A549 (cell line): ENCODE data around the gene SUPT3H. TPM values are rescaled to one million over a fixed set of nuclear protein-coding genes. Genes with fewer than 3 reads are reported as not detected.
"Not testable (repeated sequence)": the region's sequence is repeated elsewhere in the genome, so short reads cannot be mapped to it uniquely, and the experiment has no call there.

Source experiments
- ATAC-seq, 2 experiments: fragments of 200-7000 bp in 1 of 2; fragments of >200 bp in 1 of 2; cut with Nextera tagmentation in 1 of 2; cut with Tn5 transposase in 1 of 2; 3 replicates each; pipeline versions ENCODE4 v1.8.0 to v1.9.1; 2018 to 2020; ENCODE audit warnings: mild to moderate bottlenecking in 1 of 2, moderate library complexity in 1 of 2
- CTCF ChIA-PET: fragments of 300-600 bp; sonication (Branson Sonifier 250); formaldehyde crosslinking; extraction: SDS; loops from one replicate; lab custom pipeline; 2021; ENCODE audit warnings: antibody characterized with exemption, inconsistent platforms; lab: Yijun Ruan, JAX
- POLR2A ChIA-PET: fragments of 350-600 bp; formaldehyde crosslinking; extraction: SDS; loops from one replicate; lab custom pipeline; 2021; ENCODE audit warnings: antibody characterized with exemption, inconsistent platforms; lab: Yijun Ruan, JAX
- DNase-seq, 2 experiments: peaks; one replicate each; pipeline versions ENCODE4 v3.0.0 to v3.0.0-alpha.2; 2011 to 2016; ENCODE audit warnings: low read depth in 1 of 2, low spot score in 1 of 2
- FAIRE-seq: peaks from 2 replicates; lab custom pipeline; 2011; peaks lifted over from hg19 to GRCh38; lab: Jason Lieb, UNC
- H3K27ac ChIP-seq, 2 experiments: fragments of >200 bp; sonication (Bioruptor Twin); formaldehyde crosslinking; 3 replicates each; pipeline ENCODE4 v1.5.1; 2016 to 2017
- H3K4me1 ChIP-seq: fragments of >200 bp; sonication (Bioruptor Twin); formaldehyde crosslinking; 3 replicates; pipeline ENCODE4 v1.6.1; 2016
- H3K4me2 ChIP-seq: fragments of >200 bp; sonication (Bioruptor Twin); formaldehyde crosslinking; 3 replicates; pipeline ENCODE4 v1.6.1; 2016
- H3K4me3 ChIP-seq: fragments of >200 bp; sonication (Bioruptor Twin); formaldehyde crosslinking; 3 replicates; pipeline ENCODE4 v1.5.1; 2016
- H3K9me3 ChIP-seq: fragments of >200 bp; sonication (Bioruptor Twin); formaldehyde crosslinking; 3 replicates; pipeline ENCODE4 v1.6.1; 2016
- CBX2 ChIP-seq: fragments of 200-600 bp; sonication (generic); IDR thresholded peaks from 2 replicates; pipeline ENCODE4 v1.6.1; 2016; ENCODE audit warnings: low read depth, mild to moderate bottlenecking, borderline replicate concordance
- FOSL2 ChIP-seq, 2 experiments: fragments of 450-650 bp in 1 of 2; fragments of >200 bp in 1 of 2; sonication (Bioruptor Twin) in 1 of 2; formaldehyde crosslinking; IDR thresholded peaks; 2 replicates each; pipeline versions ENCODE4 v1.5.0 to v1.6.1; 2016 to 2020; ENCODE audit warnings: mild to moderate bottlenecking in 1 of 2, moderate library complexity in 1 of 2
- HDAC2 ChIP-seq: fragments of 200-600 bp; sonication (generic); IDR thresholded peaks from 2 replicates; pipeline ENCODE4 v1.6.1; 2016
- HOXA7 ChIP-seq: fragments of 250-450 bp; sonication (Bioruptor Pico); IDR thresholded peaks from 2 replicates; pipeline ENCODE4 v1.5.0; 2020; ENCODE audit warnings: mild to moderate bottlenecking, moderate library complexity
- JUNB ChIP-seq: fragments of >200 bp; sonication (Bioruptor Twin); formaldehyde crosslinking; IDR thresholded peaks from 2 replicates; pipeline ENCODE4 v1.6.1; 2016
- KDM1A ChIP-seq: fragments of 200-600 bp; sonication (generic); IDR thresholded peaks from 2 replicates; pipeline ENCODE4 v1.6.1; 2016; ENCODE audit warnings: low read depth, mild to moderate bottlenecking
- MAX ChIP-seq: IDR thresholded peaks from 2 replicates; pipeline ENCODE4 v1.6.1; 2012
- MYC ChIP-seq: IDR thresholded peaks from 2 replicates; pipeline ENCODE4 v1.6.1; 2012; ENCODE audit warnings: mild to moderate bottlenecking, inconsistent platforms, low read length, improper control_type of control experiment, borderline replicate concordance
- PBX3 ChIP-seq: IDR thresholded peaks from 2 replicates; pipeline ENCODE4 v1.6.1; 2012
- POLR2A ChIP-seq: IDR thresholded peaks from 2 replicates; pipeline ENCODE4 v1.6.1; 2012; ENCODE audit warnings: mild to moderate bottlenecking, low read length
- RCOR1 ChIP-seq: fragments of 150-350 bp; IDR thresholded peaks from 2 replicates; pipeline ENCODE4 v1.6.1; 2014; ENCODE audit warnings: antibody characterized with exemption, low read length, low read depth
- RNF2 ChIP-seq: fragments of 200-600 bp; sonication (generic); IDR thresholded peaks from 2 replicates; pipeline ENCODE4 v1.6.1; 2016; ENCODE audit warnings: low read depth, mild to moderate bottlenecking, antibody characterized with exemption, moderate library complexity, borderline replicate concordance
- SMC3 ChIP-seq: fragments of >200 bp; sonication (Bioruptor Twin); formaldehyde crosslinking; IDR thresholded peaks from 3 replicates; pipeline ENCODE4 v1.6.1; 2018; ENCODE audit warnings: inconsistent platforms
- SREBF2 ChIP-seq: fragments of 450-650 bp; IDR thresholded peaks from 2 replicates; pipeline ENCODE4 v1.6.1; 2014; ENCODE audit warnings: mild to moderate bottlenecking, moderate library complexity
- TP53 ChIP-seq: fragments of 250-450 bp; sonication (Bioruptor Pico); IDR thresholded peaks from 2 replicates; pipeline ENCODE4 v1.5.0; 2021; ENCODE audit warnings: mild to moderate bottlenecking, moderate library complexity
- ZFP36 ChIP-seq: fragments of 450-650 bp; IDR thresholded peaks from 2 replicates; pipeline ENCODE4 v1.6.1; 2014; ENCODE audit warnings: borderline replicate concordance; ENCODE audit not compliant: partially characterized antibody
- ZNF302 ChIP-seq: fragments of 250-450 bp; sonication (Bioruptor Pico); IDR thresholded peaks from 2 replicates; pipeline ENCODE4 v1.9.0; 2021; ENCODE audit warnings: inconsistent platforms, mild to moderate bottlenecking, moderate library complexity
- WGBS: methylation state at CpG from one replicate; pipeline ENCODE4 v1.1.6; 2017; ENCODE audit errors: missing lambda C conversion rate; 5-methylcytosine and 5-hydroxymethylcytosine counted together
- polyA plus RNA-seq, 4 experiments: library from polyadenylated mRNA; depleted of rRNA in 3 of 4; stranded (reverse); fragments of >200 nt; fragmentation: RNase III in 1 of 4; extraction: RNeasy Plus Mini Kit Qiagen cat#74134 plus additional on column Dnase treatment in 1 of 4; gene quantifications; 2 replicates in 3 of 4; 3 replicates in 1 of 4; pipeline ENCODE4 v1.2.3, GENCODE V29; 2011 to 2017

The SUPT3H gene
- polyA plus RNA-seq, 2 of the 4 experiments (the other 2 are of a cell fraction) = 4.3 to 6.2 TPM

- Histone ChIP-seq H3K4me1 (0 out of 3 replicates have a peak, but pooled peaks cover 5% of the 10 kb centered on the region), H3K4me2 (no peak overlapping the region), H3K4me3 (no peak overlapping the region), H3K27ac (no peak overlapping the region), H3K9me3 (no peaks in the 10 kb centered on the region)
- no peak for ATAC-seq
- no peak for TF ChIP-seq SREBF2
- TF ChIP-seq JUNB = no peak
- no peak for TF ChIP-seq TP53 (CRISPR knock-in tag)
- 86% methylated on average over 1 of the region's 1 CpG for WGBS
- no peak for DNase-seq
- POLR2A ChIA-PET = no interaction called here
- CTCF ChIA-PET = interaction anchor here (1.4 kb wide), 1 partner anchor 11 kb away, joined by 4 read pairs; no protein-coding TSS in a partner anchor
- no peak for FAIRE-seq
Measured at GRCh38 chr6:45047573-45047972, 330.2 kb downstream of the SUPT3H start.

- TF ChIP-seq ZFP36 = no peak
- TF ChIP-seq KDM1A = no peak
- no peak for TF ChIP-seq SREBF2
- no peak for TF ChIP-seq MYC
- TF ChIP-seq RNF2 = no peak
- no peak for TF ChIP-seq ZNF302 (CRISPR knock-in tag)
- TF ChIP-seq HDAC2 = no peak
- no peak for TF ChIP-seq PBX3
- TF ChIP-seq, all 56 proteins: peak for 0
- 70% methylated on average over 1 of the region's 1 CpG for WGBS
- no peak for ATAC-seq
- ChIA-PET POLR2A (no interaction called here), CTCF (no interaction called here)
- Histone ChIP-seq H3K4me2 (peak overlapping the region; percentile 19; the same call in 1 of the 3 replicates), H3K4me1 (0 out of 3 replicates have a peak, but pooled peaks cover 5% of the 10 kb centered on the region), H3K9me3 (no peaks in the 10 kb centered on the region), H3K4me3 (no peak overlapping the region), H3K27ac (no peak overlapping the region)
- no peak for FAIRE-seq
- DNase-seq = no peak
Measured at GRCh38 chr6:45045253-45045601, 332.5 kb downstream of the SUPT3H start.

- Histone ChIP-seq H3K4me1 (0 out of 3 replicates have a peak, but pooled peaks cover 5% of the 10 kb centered on the region), H3K4me3 (no peak overlapping the region), H3K27ac (no peak overlapping the region), H3K9me3 (no peaks in the 10 kb centered on the region)
- CTCF ChIA-PET = no interaction called here
- POLR2A ChIA-PET = no interaction called here
- FAIRE-seq (no peak), DNase-seq (no peak)
- WGBS = 55% methylated on average over 2 of the region's 2 CpGs
- no peak for TF ChIP-seq MAX
- TF ChIP-seq RCOR1 = no peak
- TF ChIP-seq, all 56 proteins: peak for 0
- no peak for ATAC-seq
- H3K4me2 ChIP-seq = peak overlapping the region; percentile 19; the same call in 1 of the 3 replicates
Measured at GRCh38 chr6:45044510-45045252, 333.1 kb downstream of the SUPT3H start.

- Histone ChIP-seq H3K4me1 (0 out of 3 replicates have a peak, but pooled peaks cover 5% of the 10 kb centered on the region), H3K4me2 (no peak overlapping the region), H3K4me3 (no peak overlapping the region), H3K27ac (no peak overlapping the region), H3K9me3 (no peaks in the 10 kb centered on the region)
- POLR2A ChIA-PET = no interaction called here
- ATAC-seq (no peak), DNase-seq (no peak), FAIRE-seq (no peak)
- WGBS = 71% methylated on average over 2 of the region's 2 CpGs
- CTCF ChIA-PET = no interaction called here
- no peak for TF ChIP-seq POLR2A
- TF ChIP-seq CBX2 = no peak
- TF ChIP-seq HDAC2 = no peak
- TF ChIP-seq FOSL2 (IDR thresholded peaks at IDR 0.05) = no peak
- no peak for TF ChIP-seq FOSL2 (CRISPR knock-in tag; IDR thresholded peaks at IDR 0.05)
- TF ChIP-seq HOXA7 (CRISPR knock-in tag) = no peak
- no peak for TF ChIP-seq RNF2
- TF ChIP-seq SMC3 = no peak
Measured at GRCh38 chr6:45044086-45044485, 333.6 kb downstream of the SUPT3H start.

- H3K4me2 ChIP-seq, FAIRE-seq, H3K4me1 ChIP-seq, ATAC-seq, DNase-seq, CTCF ChIA-PET, POLR2A ChIA-PET, H3K4me3 ChIP-seq, H3K27ac ChIP-seq, H3K9me3 ChIP-seq: not testable (repeated sequence)
- WGBS = 89% methylated on average over 2 of the region's 2 CpGs
Measured at GRCh38 chr6:45042673-45043072, 335.1 kb downstream of the SUPT3H start.
